ENCODE results near the gene IFNA13. TPM values are rescaled to one million over a fixed set of nuclear protein-coding genes. Genes with fewer than 3 reads are reported as not detected.
"Not testable (repeated sequence)": the region's sequence is repeated elsewhere in the genome, so short reads cannot be mapped to it uniquely, and the experiment has no call there.

The IFNA13 gene
- total and polyA plus RNA-seq, 2 donors (not counting 3 experiments of a cell fraction or from before 2014, with no cell fraction given), result not detected

GRCh38 chr9:21381448-21382339, 13.8 kb upstream of the IFNA13 start:
- ChIA-PET POLR2A (no interaction called here), CTCF (interaction anchor here (2.2 to 5.0 kb wide), 2 partner anchors 11 to 14 kb away, joined by 5 to 37 read pairs; no protein-coding TSS in a partner anchor)
- no TSS peak for BruUV-seq (replicated peaks)
- H3K4me2 ChIP-seq (ENCODE audit: insufficient read depth, low read length), result no peak overlapping the region
- no peak for FAIRE-seq
- no peaks in the 10 kb centered on the region for H3K4me1 ChIP-seq (ENCODE audit: control insufficient read depth, extremely low read depth, insufficient read depth, low read length)
- no peaks in the 10 kb centered on the region for H3K9me1 ChIP-seq (replicated peaks; ENCODE audit: control insufficient read depth, extremely low read depth, insufficient read depth, low read length)
- no peaks in the 10 kb centered on the region for H3K36me3 ChIP-seq (ENCODE audit: control insufficient read depth in 2 of 2, extremely low read depth in 1 of 2, insufficient read depth in 2 of 2, low read length in 2 of 2)
- intact Hi-C loops (cut with micrococcal nuclease), result no loop called here
- no peaks in the 10 kb centered on the region for H4K20me1 ChIP-seq (replicated peaks; ENCODE audit: control insufficient read depth, extremely low read depth, insufficient read depth, low read length)
- no peak overlapping the region for H3K9ac ChIP-seq (replicated peaks; ENCODE audit: extremely low read depth, insufficient read depth, low read length)
- no peak for DNase-seq (ENCODE audit: low read depth, low spot score)
- dilution Hi-C loops (cut with MboI; ENCODE audit: extremely low pct_ligation_motif_present, low sequenced_read_pairs), result no loop called here
- TF ChIP-seq MYC (IDR thresholded peaks at IDR 0.05; ENCODE audit: low read depth, low read length), result no peak
- no peak overlapping the region for H3K27ac ChIP-seq (ENCODE audit: insufficient read depth, low read depth, low read length)
- H3K79me2 ChIP-seq (ENCODE audit: control insufficient read depth, insufficient read depth, low read length), result no peaks in the 10 kb centered on the region
- no peak overlapping the region for H3K4me3 ChIP-seq (replicated peaks in 1 of 3; ENCODE audit: insufficient read depth in 1 of 3, low read depth in 1 of 3, low read length in 3 of 3)
- H3K27me3 ChIP-seq (ENCODE audit: control insufficient read depth in 2 of 2, insufficient read depth in 2 of 2, low read length in 2 of 2), result peaks cover 10 to 76% of the 10 kb centered on the region in 2 experiments
- no peaks in the 10 kb centered on the region for H3K9me3 ChIP-seq (replicated peaks; ENCODE audit: control insufficient read depth, insufficient read depth, low read length)
- H2AFZ ChIP-seq (ENCODE audit: low read depth, low read length), result no peak overlapping the region

GRCh38 chr9:21371467-21371866, 3.6 kb upstream of the IFNA13 start:
- H3K36me3 ChIP-seq (ENCODE audit: control insufficient read depth in 2 of 2, extremely low read depth in 1 of 2, insufficient read depth in 2 of 2, low read length in 2 of 2); H3K27ac ChIP-seq (ENCODE audit: insufficient read depth, low read depth, low read length); H4K20me1 ChIP-seq (replicated peaks; ENCODE audit: control insufficient read depth, extremely low read depth, insufficient read depth, low read length); H3K9ac ChIP-seq (replicated peaks; ENCODE audit: extremely low read depth, insufficient read depth, low read length); H2AFZ ChIP-seq (ENCODE audit: low read depth, low read length); H3K79me2 ChIP-seq (ENCODE audit: control insufficient read depth, insufficient read depth, low read length); H3K4me2 ChIP-seq (ENCODE audit: insufficient read depth, low read length); intact Hi-C loops (cut with micrococcal nuclease); H3K9me1 ChIP-seq (replicated peaks; ENCODE audit: control insufficient read depth, extremely low read depth, insufficient read depth, low read length); H3K4me3 ChIP-seq (replicated peaks in 1 of 3; ENCODE audit: insufficient read depth in 1 of 3, low read depth in 1 of 3, low read length in 3 of 3); H3K9me3 ChIP-seq (replicated peaks; ENCODE audit: control insufficient read depth, insufficient read depth, low read length); DNase-seq (ENCODE audit: low read depth, low spot score); H3K4me1 ChIP-seq (ENCODE audit: control insufficient read depth, extremely low read depth, insufficient read depth, low read length); dilution Hi-C loops (cut with MboI; ENCODE audit: extremely low pct_ligation_motif_present, low sequenced_read_pairs); BruUV-seq (replicated peaks); POLR2A ChIA-PET: not testable (repeated sequence)
- CTCF ChIA-PET, result interaction anchor here (2.4 kb wide), 1 partner anchor 25 kb away, joined by 13 read pairs; no protein-coding TSS in a partner anchor
- H3K27me3 ChIP-seq (ENCODE audit: control insufficient read depth in 2 of 2, insufficient read depth in 2 of 2, low read length in 2 of 2), result peaks cover 0 to 16% of the 10 kb centered on the region in 2 experiments
- peak; percentile 4 for FAIRE-seq

GRCh38 chr9:21367169-21367568, 688 bp downstream of the IFNA13 start:
- FAIRE-seq; H3K79me2 ChIP-seq (ENCODE audit: control insufficient read depth, insufficient read depth, low read length); H3K4me1 ChIP-seq (ENCODE audit: control insufficient read depth, extremely low read depth, insufficient read depth, low read length); DNase-seq (ENCODE audit: low read depth, low spot score); CTCF ChIA-PET; H3K9ac ChIP-seq (replicated peaks; ENCODE audit: extremely low read depth, insufficient read depth, low read length); H3K4me2 ChIP-seq (ENCODE audit: insufficient read depth, low read length); BruUV-seq (replicated peaks); intact Hi-C loops (cut with micrococcal nuclease); H3K36me3 ChIP-seq (ENCODE audit: control insufficient read depth in 2 of 2, extremely low read depth in 1 of 2, insufficient read depth in 2 of 2, low read length in 2 of 2); H2AFZ ChIP-seq (ENCODE audit: low read depth, low read length); H3K4me3 ChIP-seq (replicated peaks in 1 of 3; ENCODE audit: insufficient read depth in 1 of 3, low read depth in 1 of 3, low read length in 3 of 3); H3K9me1 ChIP-seq (replicated peaks; ENCODE audit: control insufficient read depth, extremely low read depth, insufficient read depth, low read length); H4K20me1 ChIP-seq (replicated peaks; ENCODE audit: control insufficient read depth, extremely low read depth, insufficient read depth, low read length); dilution Hi-C loops (cut with MboI; ENCODE audit: extremely low pct_ligation_motif_present, low sequenced_read_pairs); H3K27ac ChIP-seq (ENCODE audit: insufficient read depth, low read depth, low read length); POLR2A ChIA-PET; H3K9me3 ChIP-seq (replicated peaks; ENCODE audit: control insufficient read depth, insufficient read depth, low read length): not testable (repeated sequence)
- peaks cover 3 to 28% of the 10 kb centered on the region in 2 experiments for H3K27me3 ChIP-seq (ENCODE audit: control insufficient read depth in 2 of 2, insufficient read depth in 2 of 2, low read length in 2 of 2)
